GM18907 (cell line): Measurements from ENCODE around the gene KRT35.

Source experiments
- ATAC-seq: cut with Tn5 transposase; IDR thresholded peaks from one replicate; pipeline ENCODE4 v1.9.1; 2021; ENCODE audit warnings: mild to moderate bottlenecking, moderate library complexity; ENCODE audit not compliant: unreplicated experiment

The KRT35 gene

DNA sequence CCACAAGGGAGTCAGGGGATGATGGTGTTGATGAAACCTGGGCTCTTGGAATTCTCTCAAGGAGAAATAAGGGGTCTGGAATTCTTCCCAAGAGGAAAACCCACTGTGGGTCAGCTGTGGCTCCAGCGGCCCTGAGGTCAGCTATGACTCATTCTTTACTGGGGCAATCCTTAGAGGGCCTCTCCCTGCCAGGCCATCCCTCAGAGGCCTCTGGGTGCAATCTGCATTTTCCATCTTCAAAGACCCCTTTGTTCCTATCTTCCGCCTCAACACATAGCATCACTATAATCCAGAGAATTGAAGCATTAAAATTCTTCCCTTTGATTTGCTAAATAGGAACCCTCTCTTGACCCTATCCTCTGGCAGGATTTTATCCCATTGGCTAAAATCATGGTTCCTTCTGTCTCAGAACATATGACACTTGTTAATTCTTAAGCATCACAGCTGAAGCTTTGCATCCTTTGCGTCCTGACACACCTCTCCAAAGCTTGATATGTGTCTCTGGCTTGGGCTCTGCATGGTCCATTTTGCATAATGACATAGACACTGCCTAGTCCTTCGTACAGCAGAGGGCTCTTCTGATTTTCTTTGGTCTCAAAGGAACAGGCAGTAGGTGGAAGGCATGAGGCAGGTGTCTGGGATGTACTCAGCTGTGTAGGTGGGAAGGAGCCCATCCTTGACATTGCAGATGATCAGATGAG, 52.2 kb downstream of the KRT35 start:
- ATAC-seq = no peak
